Pancreas (tissue), 10 donors: Measurements from ENCODE around the gene CXCL12. TPM values are rescaled to one million over a fixed set of nuclear protein-coding genes. Genes with fewer than 3 reads are reported as not detected.

Source experiments
- ATAC-seq, 4 donors: fragments of 200-7000 bp; cut with Tn5 transposase; one replicate each; pipeline versions ENCODE4 v1.8.0 to v1.9.1; 2020; ENCODE audit warnings: mild to moderate bottlenecking in 4 of 4, moderate library complexity in 4 of 4
- DNase-seq, 6 donors: peaks; one replicate each; pipeline ENCODE4 v3.0.0-alpha.2; 2020
- FAIRE-seq: peaks from 2 replicates; lab custom pipeline; 2012; peaks lifted over from hg19 to GRCh38; lab: Jason Lieb, UNC
- H3K27ac ChIP-seq, 4 donors: fragments of 200-600 bp; sonication (generic); 1 replicate in 3 of 4; 2 replicates in 1 of 4; pipeline versions ENCODE4 v1.5.0 to v1.8.0; 2020
- H3K27me3 ChIP-seq, 4 donors: fragments of 200-600 bp; one replicate each; pipeline ENCODE4 v1.8.0; 2021
- H3K36me3 ChIP-seq, 3 donors: fragments of 200-600 bp; sonication (generic) in 1 of 3; one replicate each; pipeline versions ENCODE4 v1.5.0 to v1.8.0; 2020 to 2021
- H3K4me1 ChIP-seq, 3 donors: fragments of 200-600 bp; one replicate each; pipeline ENCODE4 v1.8.0; 2021
- H3K4me3 ChIP-seq, 4 donors: fragments of 200-600 bp; sonication (generic) in 2 of 4; one replicate each; pipeline versions ENCODE4 v1.5.0 to v1.8.0; 2020 to 2021
- H3K9me3 ChIP-seq, 4 donors: fragments of 200-600 bp; one replicate each; pipeline ENCODE4 v1.8.0; 2021
- whole genome bisulfite sequencing, 2 donors: extraction: QIAGEN DNeasy Blood & Tissue Kit; methylation state at CpG; one replicate each; pipeline ENCODE4 v1.1.7; 2013; 5-methylcytosine and 5-hydroxymethylcytosine counted together
- intact Hi-C, 3 donors: fragments of 100-400 bp; cut with DNase I; formaldehyde crosslinking; loops; one replicate each; pipeline versions ENCODE4 v1.11.1 to v1.14.2; 2022
- polyA plus RNA-seq, 2 donors: library from polyadenylated mRNA; stranded (reverse); fragments of 200-250 nt; gene quantifications; one replicate each; pipeline ENCODE4 v1.2.3, GENCODE V29; 2013
- total RNA-seq, 6 donors: library from RNA; stranded (reverse); fragmentation: NEBNext Ultra II Directional in 4 of 6; extraction: Animal tissue kit (Norgen Biotek cat#: 25700) in 4 of 6; gene quantifications; one replicate each; pipeline versions ENCODE4 v1.2.1 to v1.2.4, GENCODE V29; 2021 to 2023
- TF ChIP-seq, protein P1 (sequence below), 4 donors: fragments of 200-600 bp; sonication (generic) in 3 of 4; IDR thresholded peaks; one replicate each; pipeline versions ENCODE4 v1.5.0 to v1.8.0; 2021; ENCODE audit warnings: antibody characterized with exemption in 4 of 4
- donor health status: healthy with polysubstance abuse.
- donor health status: DM: no; HTN: no; CAD: no; lungs with moderate emphysema.
- donor health status: DM: no; HTN: no; CAD: no.
- donor health status: control.
- donor health status: control.
- donor health status: Bipolar disorder and iron deficiency.
- donor health status: DM: yes; HTN: yes; CAD: no.
- donor health status: DM: no; HTN: no; CAD: no.
- donor health status: DM: no; HTN: no; CAD: no.
- donor health status: DM: yes; HTN: yes; CAD: no.

The CXCL12 gene
- total and polyA plus RNA-seq, 8 donors: 35.9 to 131 (median 91.1) TPM

DNA sequence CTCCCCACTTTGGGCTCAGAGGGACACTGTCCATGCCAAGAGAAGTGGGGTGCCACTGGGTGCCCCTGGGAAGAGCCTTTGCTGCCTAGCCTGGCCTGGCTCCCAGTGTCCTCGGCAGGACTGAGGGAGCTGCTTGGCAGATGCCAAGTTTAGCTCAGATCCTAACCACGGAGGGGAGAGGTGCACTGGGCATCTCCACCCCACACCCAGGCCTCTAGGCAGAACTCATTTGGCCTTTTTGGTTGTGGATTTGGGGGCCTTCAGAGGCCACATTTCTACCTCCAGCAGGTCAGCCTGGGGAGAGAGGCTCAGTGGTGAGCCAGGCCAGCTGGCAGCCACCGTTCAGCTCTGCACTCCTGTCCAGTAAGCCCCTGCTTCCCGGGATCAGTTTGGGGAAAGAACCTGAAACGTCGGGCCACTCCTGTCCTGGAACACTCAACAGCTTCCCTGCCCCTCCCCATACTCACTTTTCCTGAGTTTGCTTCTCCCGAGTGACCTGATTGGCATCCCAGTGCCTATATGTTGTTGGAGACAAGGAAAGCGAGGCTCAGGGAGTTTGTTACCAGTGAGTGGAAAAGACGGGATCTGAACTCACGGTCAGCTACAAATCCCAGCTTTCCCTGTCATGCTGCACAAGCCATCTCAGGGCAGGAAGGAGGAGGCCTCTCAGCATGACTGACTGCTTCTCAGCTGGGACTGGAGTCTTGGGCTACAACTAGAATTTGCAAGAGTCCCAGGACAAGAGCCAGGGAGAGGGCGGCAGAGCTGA is 11.2 kb upstream of the CXCL12 start:
- no peak for FAIRE-seq
- Histone ChIP-seq H3K9me3 (no peaks in the 10 kb centered on the region), H3K36me3 (no peaks in the 10 kb centered on the region), H3K27me3 (no peaks in the 10 kb centered on the region), H3K27ac (no peak overlapping the region), H3K4me1 (no peaks in the 10 kb centered on the region), H3K4me3 (no peak overlapping the region)
- peak in 1 of 6 donors; percentile 45 for DNase-seq
- ATAC-seq: peak in 1 of 4 donors; percentile 37
- WGBS, 2 donors: 75 to 78% methylated on average over 11 of the region's 11 CpGs
- TF ChIP-seq, protein P1, sequence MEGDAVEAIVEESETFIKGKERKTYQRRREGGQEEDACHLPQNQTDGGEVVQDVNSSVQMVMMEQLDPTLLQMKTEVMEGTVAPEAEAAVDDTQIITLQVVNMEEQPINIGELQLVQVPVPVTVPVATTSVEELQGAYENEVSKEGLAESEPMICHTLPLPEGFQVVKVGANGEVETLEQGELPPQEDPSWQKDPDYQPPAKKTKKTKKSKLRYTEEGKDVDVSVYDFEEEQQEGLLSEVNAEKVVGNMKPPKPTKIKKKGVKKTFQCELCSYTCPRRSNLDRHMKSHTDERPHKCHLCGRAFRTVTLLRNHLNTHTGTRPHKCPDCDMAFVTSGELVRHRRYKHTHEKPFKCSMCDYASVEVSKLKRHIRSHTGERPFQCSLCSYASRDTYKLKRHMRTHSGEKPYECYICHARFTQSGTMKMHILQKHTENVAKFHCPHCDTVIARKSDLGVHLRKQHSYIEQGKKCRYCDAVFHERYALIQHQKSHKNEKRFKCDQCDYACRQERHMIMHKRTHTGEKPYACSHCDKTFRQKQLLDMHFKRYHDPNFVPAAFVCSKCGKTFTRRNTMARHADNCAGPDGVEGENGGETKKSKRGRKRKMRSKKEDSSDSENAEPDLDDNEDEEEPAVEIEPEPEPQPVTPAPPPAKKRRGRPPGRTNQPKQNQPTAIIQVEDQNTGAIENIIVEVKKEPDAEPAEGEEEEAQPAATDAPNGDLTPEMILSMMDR (IDR thresholded peaks at IDR 0.05): no peak
- intact Hi-C loops: loop anchor here in 1 of 3 donors (10.0 kb wide), 1 partner anchor 459 kb away; no protein-coding TSS in a partner anchor

DNA sequence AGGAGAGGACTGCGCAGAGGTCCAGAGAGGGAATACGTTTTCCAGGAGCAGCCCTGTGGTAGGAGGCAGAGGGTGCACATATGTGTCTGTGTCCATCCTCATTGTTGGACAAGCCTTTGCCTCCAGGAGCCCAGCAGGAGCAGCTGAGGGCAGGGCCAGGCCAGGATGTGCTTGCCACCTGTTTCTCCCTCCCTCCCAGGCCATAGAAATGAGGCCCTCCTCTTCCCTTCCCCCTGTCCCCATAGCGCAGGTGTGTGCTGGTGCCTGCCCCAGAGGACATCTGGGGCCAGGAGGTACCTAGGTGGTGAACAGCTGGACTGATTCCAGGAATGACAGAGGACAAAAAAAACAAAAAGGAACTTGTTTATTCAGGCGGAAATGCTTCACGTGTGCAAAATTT is 10.5 kb upstream of the CXCL12 start:
- no peaks in the 10 kb centered on the region for H3K27me3 ChIP-seq
- H3K4me3 ChIP-seq: no peak overlapping the region
- TF ChIP-seq, protein P1 (IDR thresholded peaks at IDR 0.05): no peak
- H3K9me3 ChIP-seq: no peaks in the 10 kb centered on the region
- no peaks in the 10 kb centered on the region for H3K36me3 ChIP-seq
- no peaks in the 10 kb centered on the region for H3K4me1 ChIP-seq
- intact Hi-C loops: loop anchor here in 1 of 3 donors (10.0 kb wide), 1 partner anchor 459 kb away; no protein-coding TSS in a partner anchor
- FAIRE-seq: no peak
- no peak overlapping the region for H3K27ac ChIP-seq
- WGBS, 2 donors: 48 to 67% methylated on average over 5 of the region's 5 CpGs
- DNase-seq: peak in 1 of 6 donors; percentile 31
- peak in 1 of 4 donors; percentile 60 for ATAC-seq

DNA sequence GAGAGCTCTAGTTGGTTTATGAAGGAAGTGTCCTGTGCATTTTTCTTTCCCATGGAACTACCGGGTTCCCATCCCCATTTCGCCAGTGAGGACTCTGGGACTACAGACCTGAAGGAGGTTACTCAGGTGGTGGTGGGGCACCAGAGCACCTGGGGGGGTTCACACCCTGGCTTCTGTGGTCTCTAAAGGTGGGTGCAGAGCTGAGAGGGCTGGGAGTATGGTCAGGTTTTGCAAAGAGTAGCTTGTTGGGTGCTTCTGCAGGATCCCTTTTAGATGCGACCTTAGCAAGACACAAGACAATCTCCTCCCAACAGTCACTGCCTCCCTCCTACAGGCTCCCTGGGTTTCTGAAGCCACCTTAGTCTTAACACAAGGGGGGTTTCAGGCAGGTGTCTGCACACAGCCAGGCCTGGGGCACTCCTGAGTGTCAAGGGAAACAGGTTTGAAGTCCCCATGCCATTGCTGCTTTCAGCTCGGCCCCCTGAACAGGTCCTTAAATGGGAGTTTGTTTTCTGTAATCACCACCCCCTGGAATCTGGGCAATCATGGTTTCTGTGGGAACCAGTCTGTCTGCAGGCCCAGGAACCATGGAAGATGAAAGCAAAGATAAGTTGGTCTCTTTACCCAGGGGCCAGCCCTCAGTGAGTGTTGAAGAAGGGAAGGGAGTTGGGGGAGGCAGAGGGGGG is 9.9 kb upstream of the CXCL12 start:
- intact Hi-C loops: loop anchor here in 1 of 3 donors (10.0 kb wide), 1 partner anchor 460 kb away; no protein-coding TSS in a partner anchor
- FAIRE-seq: no peak

DNA sequence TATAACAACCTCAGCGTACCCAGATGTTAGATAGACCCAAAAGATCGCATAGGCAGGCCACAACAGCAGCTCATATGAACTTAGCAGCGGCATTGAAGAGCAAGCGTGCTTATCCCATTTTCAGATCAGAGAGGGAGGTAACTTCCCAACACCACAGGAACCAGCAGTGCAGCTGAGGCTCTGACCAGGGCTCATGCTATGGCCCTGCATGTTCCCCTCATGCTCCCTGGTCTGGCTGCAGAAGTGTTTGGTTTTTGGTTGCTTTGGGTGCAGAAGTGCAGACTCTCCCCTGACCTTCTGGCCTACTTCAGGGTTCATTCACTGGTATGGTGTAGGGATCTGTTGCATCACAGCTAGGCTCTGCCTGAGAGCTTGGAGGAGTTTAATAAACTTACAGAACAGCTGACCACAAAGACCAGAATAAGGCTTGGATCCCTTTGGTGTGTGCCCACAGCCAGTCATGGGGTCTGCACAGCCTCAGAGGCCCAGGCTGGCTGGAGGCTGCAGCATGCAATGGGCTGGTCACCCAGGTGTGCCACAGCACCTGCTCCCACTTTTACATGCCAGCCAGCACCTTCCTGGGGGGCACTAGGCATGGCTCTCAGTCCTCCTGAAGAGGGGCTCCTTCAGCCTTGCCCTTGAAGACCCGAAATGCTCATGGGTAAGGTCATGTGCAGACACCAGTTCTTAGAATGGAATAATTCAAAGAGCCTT is 9.1 kb upstream of the CXCL12 start:
- H3K27me3 ChIP-seq: no peaks in the 10 kb centered on the region
- WGBS, 2 donors: 90 to 96% methylated on average over 5 of the region's 5 CpGs
- no peaks in the 10 kb centered on the region for H3K36me3 ChIP-seq
- no peak overlapping the region for H3K4me3 ChIP-seq
- DNase-seq (peak in 1 of 6 donors; percentile 30), FAIRE-seq (no peak), ATAC-seq (no peak)
- H3K4me1 ChIP-seq: no peaks in the 10 kb centered on the region
- H3K9me3 ChIP-seq: no peaks in the 10 kb centered on the region
- intact Hi-C loops: loop anchor here in 1 of 3 donors (10.0 kb wide), 1 partner anchor 461 kb away; no protein-coding TSS in a partner anchor
- TF ChIP-seq, protein P1 (IDR thresholded peaks at IDR 0.05): no peak
- no peak overlapping the region for H3K27ac ChIP-seq

More for the DNA sequence above, 9.9 kb upstream of the CXCL12 start:
- Histone ChIP-seq H3K9me3 (no peaks in the 10 kb centered on the region), H3K4me3 (no peak overlapping the region), H3K4me1 (no peaks in the 10 kb centered on the region), H3K36me3 (no peaks in the 10 kb centered on the region), H3K27me3 (no peaks in the 10 kb centered on the region), H3K27ac (no peak overlapping the region)
- TF ChIP-seq, protein P1 (IDR thresholded peaks at IDR 0.05): no peak
- ATAC-seq (no peak), DNase-seq (peak in 1 of 6 donors; percentile 18)
- 89 to 93% methylated on average over 4 of the region's 4 CpGs for WGBS, 2 donors
